ENCODE data around the gene HLA-DOB.
A peak's percentile ranks its signal among the peaks of the same experiment; 100 is the strongest.
"Not testable (repeated sequence)": the region's sequence is repeated elsewhere in the genome, so short reads cannot be mapped to it uniquely, and the experiment has no call there.

The HLA-DOB gene

DNA sequence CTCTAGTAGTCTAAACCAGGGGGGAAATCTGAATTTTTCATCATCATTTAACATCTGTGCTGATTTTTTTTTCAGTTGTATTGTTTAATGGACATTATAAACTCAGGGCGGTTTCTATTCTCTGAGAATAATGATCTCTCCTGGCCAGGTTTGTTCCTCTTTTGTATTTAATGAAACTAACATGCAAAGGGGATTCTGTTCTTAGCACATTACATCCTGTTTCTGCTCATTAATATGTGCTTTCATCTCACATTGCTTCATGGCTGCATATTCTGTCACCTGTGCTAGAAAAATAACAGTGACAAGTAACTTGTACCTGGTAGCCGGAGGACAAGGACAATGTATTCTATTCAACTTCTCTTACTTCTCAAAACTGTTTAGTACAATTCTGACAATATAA lies 806 bp downstream of the HLA-DOB start:
- Histone ChIP-seq H3K4me1 (ENCODE audit: insufficient read depth, low read length) (no peaks in the 10 kb centered on the region), H3K36me3 (ENCODE audit: insufficient read depth, low read length) (no peaks in the 10 kb centered on the region), H2AFZ (ENCODE audit: low read depth, low read length) (no peak overlapping the region), H3K4me3 (ENCODE audit: low read length) (no peak overlapping the region), H3K27me3 (ENCODE audit: insufficient read depth, low read length) (peaks cover 15% of the 10 kb centered on the region), H3K9me3 (ENCODE audit: low read length) (no peaks in the 10 kb centered on the region)

DNA sequence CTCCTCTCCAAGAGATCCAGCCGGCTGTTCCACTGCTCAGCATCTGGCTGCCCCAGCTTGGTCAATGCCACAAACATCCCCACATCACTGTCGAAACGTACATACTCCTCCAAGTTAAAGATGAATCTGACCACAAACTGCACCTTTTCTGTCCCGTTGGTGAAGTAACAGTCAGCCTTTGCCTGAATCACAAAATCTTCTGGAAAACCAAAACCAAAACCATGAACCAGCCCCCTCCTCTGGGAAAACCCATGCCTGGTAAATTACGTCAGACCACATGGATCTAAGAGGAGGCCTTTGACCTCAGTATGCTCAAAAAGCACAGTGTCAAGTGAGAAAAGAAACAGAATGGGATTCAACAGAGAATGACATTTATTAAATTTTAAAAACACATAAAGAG lies 1.7 kb downstream of the HLA-DOB start:
- no peaks in the 10 kb centered on the region for H3K9me3 ChIP-seq (ENCODE audit: low read length)
- H3K4me1 ChIP-seq (ENCODE audit: insufficient read depth, low read length) = no peaks in the 10 kb centered on the region
- H2AFZ ChIP-seq (ENCODE audit: low read depth, low read length) = no peak overlapping the region
- H3K36me3 ChIP-seq (ENCODE audit: insufficient read depth, low read length) = no peaks in the 10 kb centered on the region
- no peak overlapping the region for H3K4me3 ChIP-seq (ENCODE audit: low read length)
- H3K27me3 ChIP-seq (ENCODE audit: insufficient read depth, low read length) = peaks cover 12% of the 10 kb centered on the region

DNA sequence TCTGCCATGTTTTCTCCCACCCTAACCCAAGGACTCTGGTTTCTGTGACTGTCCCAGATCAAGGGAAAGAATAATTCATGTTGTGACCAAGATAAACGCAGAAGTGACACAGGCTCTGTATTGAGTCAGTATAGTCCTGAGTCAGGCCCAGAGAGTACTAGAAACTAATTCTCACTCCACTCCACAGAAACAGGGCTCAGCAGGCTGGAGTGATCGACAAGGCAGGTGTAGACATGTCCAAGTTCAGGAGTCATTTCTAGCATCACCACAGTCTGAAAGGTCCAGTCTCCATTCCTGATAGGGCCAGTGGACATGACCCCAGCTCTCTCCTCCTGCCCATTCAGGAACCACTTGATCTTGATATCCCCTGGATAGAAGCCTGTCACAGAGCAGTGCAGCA lies 2.7 kb downstream of the HLA-DOB start:
- no peak overlapping the region for H2AFZ ChIP-seq (ENCODE audit: low read depth, low read length)

DNA sequence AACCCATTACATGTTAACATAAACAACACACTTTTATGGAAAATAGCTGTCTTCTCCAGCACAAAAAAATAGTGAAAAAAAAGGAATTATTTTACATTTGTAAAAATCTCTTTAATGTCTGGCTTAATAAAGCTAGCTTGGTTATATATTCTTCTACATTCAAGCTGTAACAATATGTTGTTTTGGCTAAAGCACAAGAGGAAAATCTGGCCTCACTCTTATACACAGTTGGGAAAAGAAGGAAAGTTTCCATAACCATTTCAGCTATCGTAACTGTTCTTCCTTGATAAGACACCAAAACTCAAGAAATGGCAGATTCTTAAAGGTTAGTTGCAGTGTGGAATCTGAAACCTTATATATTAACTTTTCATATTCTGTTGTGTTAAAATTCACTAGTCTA lies 7.6 kb downstream of the HLA-DOB start:
- no peaks in the 10 kb centered on the region for H3K36me3 ChIP-seq (ENCODE audit: insufficient read depth, low read length)
- peaks cover 7% of the 10 kb centered on the region for H3K27me3 ChIP-seq (ENCODE audit: insufficient read depth, low read length)
- H3K9me3 ChIP-seq (ENCODE audit: low read length) = no peaks in the 10 kb centered on the region
- H2AFZ ChIP-seq (ENCODE audit: low read depth, low read length) = no peak overlapping the region
- H3K4me3 ChIP-seq (ENCODE audit: low read length) = no peak overlapping the region
- no peaks in the 10 kb centered on the region for H3K4me1 ChIP-seq (ENCODE audit: insufficient read depth, low read length)

More for the DNA sequence above, 2.7 kb downstream of the HLA-DOB start:
- Histone ChIP-seq H3K9me3 (ENCODE audit: low read length) (no peaks in the 10 kb centered on the region), H3K36me3 (ENCODE audit: insufficient read depth, low read length) (no peaks in the 10 kb centered on the region), H3K4me1 (ENCODE audit: insufficient read depth, low read length) (no peaks in the 10 kb centered on the region), H3K4me3 (ENCODE audit: low read length) (no peak overlapping the region), H3K27me3 (ENCODE audit: insufficient read depth, low read length) (peaks cover 9% of the 10 kb centered on the region)

DNA sequence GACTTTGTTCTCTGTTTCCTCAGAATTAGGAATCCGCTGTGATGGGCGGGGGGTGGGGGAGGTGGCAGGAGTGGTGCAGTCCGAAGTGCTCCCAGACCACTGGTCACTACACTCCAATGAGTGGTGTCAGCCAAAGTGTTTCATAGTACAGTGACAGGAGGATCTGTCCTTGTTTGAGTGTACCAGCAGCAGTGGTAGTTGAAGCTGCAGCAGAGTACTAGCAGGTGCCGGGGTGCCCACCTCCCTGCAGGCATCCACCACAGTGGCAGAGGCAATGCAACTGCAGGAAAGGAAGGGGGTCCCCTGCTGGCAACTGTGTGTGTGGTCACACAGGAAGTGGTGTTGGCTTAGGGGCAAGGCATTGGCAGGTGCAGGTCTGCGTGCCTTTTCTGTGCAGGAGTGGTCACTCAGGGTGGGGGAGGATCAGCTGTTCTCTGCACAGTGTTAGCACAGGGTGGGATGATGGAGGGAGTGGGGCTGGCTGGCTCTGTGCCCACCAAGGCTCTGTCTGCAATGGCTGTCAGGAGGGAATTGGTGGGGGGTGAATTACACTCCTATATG lies 9.7 kb downstream of the HLA-DOB start:
- peaks cover 9% of the 10 kb centered on the region for H3K27me3 ChIP-seq (ENCODE audit: insufficient read depth, low read length)
- H3K4me3 ChIP-seq (ENCODE audit: low read length) = no peak overlapping the region
- no peaks in the 10 kb centered on the region for H3K4me1 ChIP-seq (ENCODE audit: insufficient read depth, low read length)
- no peaks in the 10 kb centered on the region for H3K36me3 ChIP-seq (ENCODE audit: insufficient read depth, low read length)
- no peak overlapping the region for H2AFZ ChIP-seq (ENCODE audit: low read depth, low read length)
- no peaks in the 10 kb centered on the region for H3K9me3 ChIP-seq (ENCODE audit: low read length)

DNA sequence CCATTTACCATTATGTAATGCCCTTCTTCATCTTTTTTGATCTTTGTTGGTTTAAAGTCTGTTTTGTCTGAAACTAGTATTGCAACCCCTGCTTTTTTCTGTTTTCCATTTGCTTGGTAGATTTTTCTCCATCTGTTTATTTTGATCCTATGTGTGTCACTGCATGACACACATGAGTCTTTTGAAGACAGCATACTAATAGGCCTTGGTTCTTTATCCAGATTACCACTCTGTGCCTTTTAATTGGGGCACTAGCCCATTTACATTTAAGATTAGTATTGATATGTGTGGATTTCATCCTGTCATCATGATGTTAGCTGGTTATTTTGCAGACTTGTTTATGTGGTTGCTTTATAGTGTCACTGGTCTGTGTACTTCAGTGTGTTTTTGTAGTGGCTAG lies 11.4 kb downstream of the HLA-DOB start:
- not testable (repeated sequence) for H3K36me3 ChIP-seq (ENCODE audit: insufficient read depth, low read length); H3K9me3 ChIP-seq (ENCODE audit: low read length); H2AFZ ChIP-seq (ENCODE audit: low read depth, low read length); H3K4me3 ChIP-seq (ENCODE audit: low read length); H3K4me1 ChIP-seq (ENCODE audit: insufficient read depth, low read length)
- H3K27me3 ChIP-seq (ENCODE audit: insufficient read depth, low read length) = peaks cover 13% of the 10 kb centered on the region

DNA sequence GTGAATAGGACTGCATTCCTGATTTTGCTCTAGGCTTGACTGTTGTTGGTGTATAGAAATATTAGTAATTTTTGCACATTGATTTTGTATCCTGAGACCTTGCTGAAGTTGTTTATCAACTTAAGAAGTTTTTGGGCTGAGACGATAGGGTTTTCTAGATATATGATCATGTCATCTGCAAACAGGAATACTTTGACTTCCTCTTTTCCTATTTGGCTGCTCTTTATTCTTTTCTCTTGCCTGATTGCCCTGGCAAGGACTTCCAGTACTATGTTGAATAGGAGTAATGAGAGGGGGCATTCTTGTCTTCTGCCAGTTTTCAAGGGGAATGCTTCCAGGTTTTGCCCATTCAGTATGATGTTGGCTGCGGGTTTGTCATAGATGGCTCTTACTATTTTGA lies 13.4 kb downstream of the HLA-DOB start:
- Histone ChIP-seq H3K27me3 (ENCODE audit: insufficient read depth, low read length) (peaks cover 7% of the 10 kb centered on the region), H3K4me1 (ENCODE audit: insufficient read depth, low read length) (no peaks in the 10 kb centered on the region), H3K4me3 (ENCODE audit: low read length) (no peak overlapping the region), H2AFZ (ENCODE audit: low read depth, low read length) (no peak overlapping the region), H3K9me3 (ENCODE audit: low read length) (no peaks in the 10 kb centered on the region), H3K36me3 (ENCODE audit: insufficient read depth, low read length) (no peaks in the 10 kb centered on the region)

DNA sequence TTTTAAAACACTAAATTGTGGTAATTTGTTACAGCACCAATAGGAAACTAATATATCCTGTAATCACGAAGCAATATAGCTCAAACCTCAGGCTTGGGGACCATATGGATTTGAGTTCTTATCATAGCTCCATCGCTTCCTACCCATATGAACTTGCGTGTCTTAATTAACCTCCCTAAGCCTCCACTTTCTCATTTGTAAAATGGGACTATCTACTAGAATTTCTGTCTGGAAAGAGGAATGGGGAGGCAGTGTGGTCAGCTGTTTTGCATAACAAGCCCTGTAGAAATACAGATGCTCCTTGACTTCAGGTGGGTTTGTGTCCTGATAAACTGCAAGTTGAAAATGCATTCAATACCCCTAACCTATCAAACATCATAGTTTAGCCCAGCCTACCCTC lies 17.1 kb downstream of the HLA-DOB start:
- no peak overlapping the region for H2AFZ ChIP-seq (ENCODE audit: low read depth, low read length)
- H3K27me3 ChIP-seq (ENCODE audit: insufficient read depth, low read length) = peaks cover 10% of the 10 kb centered on the region
- no peaks in the 10 kb centered on the region for H3K4me1 ChIP-seq (ENCODE audit: insufficient read depth, low read length)
- H3K9me3 ChIP-seq (ENCODE audit: low read length) = no peaks in the 10 kb centered on the region
- no peak overlapping the region for H3K4me3 ChIP-seq (ENCODE audit: low read length)
- H3K36me3 ChIP-seq (ENCODE audit: insufficient read depth, low read length) = no peaks in the 10 kb centered on the region

DNA sequence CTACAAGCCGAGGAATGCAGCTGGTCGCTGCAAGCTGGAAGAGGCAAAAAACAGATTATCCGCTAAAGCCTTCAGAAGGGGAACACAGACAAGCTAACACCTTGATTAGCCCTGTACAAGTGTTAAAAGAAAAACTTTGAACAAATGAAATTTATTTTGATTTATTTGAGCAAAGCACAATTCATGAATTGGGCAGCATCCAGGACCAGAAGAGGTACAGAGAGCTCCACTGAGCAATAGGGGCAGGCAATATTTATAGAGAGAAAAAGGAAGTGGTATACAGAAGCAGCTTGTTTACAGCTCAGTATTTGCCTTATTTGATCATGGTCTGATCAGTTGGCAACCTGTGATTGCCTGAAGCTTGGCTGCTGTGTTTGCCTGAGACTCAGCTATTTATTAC lies 17.6 kb downstream of the HLA-DOB start:
- no peak overlapping the region for H3K4me3 ChIP-seq (ENCODE audit: low read length)
- no peak overlapping the region for H2AFZ ChIP-seq (ENCODE audit: low read depth, low read length)
- no peaks in the 10 kb centered on the region for H3K36me3 ChIP-seq (ENCODE audit: insufficient read depth, low read length)
- no peaks in the 10 kb centered on the region for H3K4me1 ChIP-seq (ENCODE audit: insufficient read depth, low read length)
- H3K9me3 ChIP-seq (ENCODE audit: low read length) = no peaks in the 10 kb centered on the region
- H3K27me3 ChIP-seq (ENCODE audit: insufficient read depth, low read length) = peaks cover 16% of the 10 kb centered on the region

DNA sequence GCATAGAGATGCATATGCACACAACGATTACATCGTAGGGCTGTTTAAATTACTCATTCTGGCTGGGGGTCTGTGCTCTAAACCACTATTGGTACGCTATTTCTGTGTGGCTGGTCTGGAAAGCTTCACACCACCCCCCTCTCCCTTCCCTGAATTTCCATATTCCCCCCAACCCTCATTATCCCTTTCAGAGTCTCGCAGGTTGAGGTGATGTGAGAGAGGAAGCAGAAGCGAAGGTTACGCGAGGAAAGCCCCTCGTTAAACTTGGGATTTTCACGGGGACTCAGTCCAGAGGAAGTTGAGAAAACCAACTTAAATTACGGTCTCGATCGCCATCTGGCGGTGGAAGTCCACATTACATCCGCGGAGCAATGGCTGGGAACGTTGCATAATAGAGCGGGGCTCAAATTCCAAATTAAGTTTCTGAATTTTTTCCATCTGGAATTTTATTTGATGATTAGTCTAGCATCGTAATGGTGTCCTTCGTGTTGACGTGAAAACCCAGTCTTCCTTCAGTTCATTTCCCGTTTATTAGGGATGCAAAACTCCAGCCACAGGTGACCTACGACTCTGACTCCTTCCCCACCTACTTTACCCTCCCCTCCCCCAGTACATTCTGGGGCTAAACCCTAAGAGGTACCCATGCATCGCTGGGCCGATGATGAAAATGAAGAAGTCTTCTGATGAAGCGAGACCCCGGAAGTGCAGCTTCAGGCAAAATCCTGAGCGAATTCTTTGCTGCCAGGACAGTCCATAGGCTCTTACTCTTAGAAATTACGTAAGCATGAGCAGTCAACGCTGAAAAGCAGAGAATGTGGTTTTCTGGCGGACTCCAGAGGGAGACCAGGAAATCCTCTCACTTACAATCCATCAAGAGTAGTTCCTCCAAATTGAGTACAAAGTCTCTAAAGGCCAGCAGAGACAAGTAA lies 19.7 kb downstream of the HLA-DOB start:
- H3K9me3 ChIP-seq (ENCODE audit: low read length) = no peaks in the 10 kb centered on the region
- peak overlapping the region; percentile 11 for H3K4me3 ChIP-seq (ENCODE audit: low read length)
- H3K4me1 ChIP-seq (ENCODE audit: insufficient read depth, low read length) = no peaks in the 10 kb centered on the region
- peaks cover 20% of the 10 kb centered on the region for H3K27me3 ChIP-seq (ENCODE audit: insufficient read depth, low read length)
- H2AFZ ChIP-seq (ENCODE audit: low read depth, low read length) = peak overlapping the region; percentile 38
- no peaks in the 10 kb centered on the region for H3K36me3 ChIP-seq (ENCODE audit: insufficient read depth, low read length)

DNA sequence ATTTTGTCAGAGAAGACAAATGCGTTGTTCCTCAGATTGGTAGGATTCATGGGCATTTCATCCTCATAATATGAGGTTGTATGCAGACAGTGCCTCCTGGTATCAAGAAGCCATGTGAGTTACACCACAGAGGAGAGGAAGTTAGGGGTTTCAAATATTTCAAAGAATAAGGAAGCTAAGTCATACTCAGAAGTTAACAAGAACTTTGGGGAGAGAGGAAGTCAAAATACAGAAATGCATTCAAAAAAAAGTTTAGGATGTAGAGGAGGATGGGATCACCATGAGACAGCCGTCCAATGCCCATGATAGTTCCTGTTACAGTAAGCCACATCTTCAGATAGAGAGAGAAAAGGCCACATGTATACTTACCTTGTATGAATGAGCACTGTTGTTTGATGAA lies 22.3 kb downstream of the HLA-DOB start:
- Histone ChIP-seq H2AFZ (ENCODE audit: low read depth, low read length) (no peak overlapping the region), H3K4me1 (ENCODE audit: insufficient read depth, low read length) (no peaks in the 10 kb centered on the region), H3K4me3 (ENCODE audit: low read length) (no peak overlapping the region), H3K9me3 (ENCODE audit: low read length) (no peaks in the 10 kb centered on the region), H3K27me3 (ENCODE audit: insufficient read depth, low read length) (peaks cover 25% of the 10 kb centered on the region), H3K36me3 (ENCODE audit: insufficient read depth, low read length) (no peaks in the 10 kb centered on the region)

DNA sequence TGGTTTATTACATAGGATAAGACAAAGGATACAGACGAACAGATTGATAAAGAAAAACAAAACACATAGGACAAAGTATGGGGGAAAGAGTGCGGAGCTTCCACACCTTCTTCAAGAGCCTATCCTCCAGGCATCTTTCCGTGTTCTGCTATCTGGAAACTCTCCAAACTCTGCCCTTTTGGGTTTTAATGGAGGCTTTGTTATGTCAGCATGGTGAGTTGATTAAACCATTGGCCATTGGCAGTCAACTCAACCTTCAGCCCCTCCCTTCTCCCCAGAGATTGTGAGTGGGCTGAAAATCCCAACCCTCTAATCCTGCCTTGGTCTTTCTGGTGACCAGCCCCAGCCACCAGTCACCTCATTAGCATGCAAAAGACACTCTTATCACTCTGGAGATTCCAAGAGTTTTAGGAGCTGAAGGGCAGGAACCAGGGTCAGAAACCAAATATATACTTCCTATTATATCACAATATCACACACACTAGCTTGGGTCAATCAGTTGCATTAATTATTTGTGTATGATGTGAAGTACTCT lies 23.8 kb downstream of the HLA-DOB start:
- Histone ChIP-seq H2AFZ (ENCODE audit: low read depth, low read length) (no peak overlapping the region), H3K27me3 (ENCODE audit: insufficient read depth, low read length) (peaks cover 25% of the 10 kb centered on the region), H3K4me1 (ENCODE audit: insufficient read depth, low read length) (no peaks in the 10 kb centered on the region)

DNA sequence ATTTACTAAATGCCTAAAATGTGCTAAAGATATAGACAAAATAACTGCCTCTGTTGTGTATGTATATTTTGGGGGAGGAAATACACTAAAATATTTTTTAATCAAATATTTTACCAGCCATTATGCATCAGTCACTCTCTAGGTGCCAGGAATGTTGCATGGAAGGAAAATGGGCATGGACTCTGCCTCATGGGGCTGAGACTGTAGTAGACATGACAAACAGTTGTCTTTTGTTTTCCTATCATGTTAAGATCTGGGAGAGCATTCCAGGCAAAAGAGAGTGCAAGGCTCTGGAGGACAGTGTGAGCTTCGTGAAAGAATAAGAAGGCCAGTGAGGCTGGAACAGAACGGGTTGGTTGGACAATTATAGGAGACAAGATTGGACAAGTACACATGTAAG lies 26.5 kb downstream of the HLA-DOB start:
- Histone ChIP-seq H3K9me3 (ENCODE audit: low read length) (no peaks in the 10 kb centered on the region), H3K27me3 (ENCODE audit: insufficient read depth, low read length) (peaks cover 22% of the 10 kb centered on the region), H3K36me3 (ENCODE audit: insufficient read depth, low read length) (no peaks in the 10 kb centered on the region), H3K4me3 (ENCODE audit: low read length) (no peak overlapping the region), H3K4me1 (ENCODE audit: insufficient read depth, low read length) (no peaks in the 10 kb centered on the region), H2AFZ (ENCODE audit: low read depth, low read length) (no peak overlapping the region)

More for the DNA sequence above, 23.8 kb downstream of the HLA-DOB start:
- Histone ChIP-seq H3K36me3 (ENCODE audit: insufficient read depth, low read length) (no peaks in the 10 kb centered on the region), H3K9me3 (ENCODE audit: low read length) (no peaks in the 10 kb centered on the region), H3K4me3 (ENCODE audit: low read length) (no peak overlapping the region)

Measured in neuron (in vitro differentiated cells).